OCI-LY1 (cell line): ENCODE results near the gene YAP1.

Experiments
- CTCF ChIP-seq: fragments of 200-600 bp; sonication (generic), shearing (Covaris generic); IDR thresholded peaks from 2 replicates; pipeline ENCODE4 v1.5.1; 2017; ENCODE audit warnings: mild to moderate bottlenecking, antibody characterized with exemption, low read length, moderate library complexity, mixed read lengths
- EZH2 ChIP-seq: fragments of 200-600 bp; sonication (generic), shearing (Covaris generic); IDR thresholded peaks from 2 replicates; pipeline ENCODE4 v1.8.0; 2017; ENCODE audit warnings: borderline replicate concordance, mixed run types, mild to moderate bottlenecking, antibody characterized with exemption, low read length, moderate library complexity, mixed read lengths

- TF ChIP-seq CTCF, result no peak
- TF ChIP-seq EZH2, result no peak
Measured at GRCh38 chr11:102116453-102117205, 6.4 kb downstream of the YAP1 start.
